GM12891 (cell line): ENCODE measurements around the gene ARHGAP45.

ENCODE experiments used
- POLR2A ChIP-seq: IDR thresholded peaks from 2 replicates; pipeline ENCODE4 v1.6.1; 2011; ENCODE audit warnings: low read depth, low read length, control low read depth
- TAF1 ChIP-seq: IDR thresholded peaks from 2 replicates; pipeline ENCODE4 v1.6.1; 2011; ENCODE audit warnings: low read depth, low read length, control low read depth

DNA sequence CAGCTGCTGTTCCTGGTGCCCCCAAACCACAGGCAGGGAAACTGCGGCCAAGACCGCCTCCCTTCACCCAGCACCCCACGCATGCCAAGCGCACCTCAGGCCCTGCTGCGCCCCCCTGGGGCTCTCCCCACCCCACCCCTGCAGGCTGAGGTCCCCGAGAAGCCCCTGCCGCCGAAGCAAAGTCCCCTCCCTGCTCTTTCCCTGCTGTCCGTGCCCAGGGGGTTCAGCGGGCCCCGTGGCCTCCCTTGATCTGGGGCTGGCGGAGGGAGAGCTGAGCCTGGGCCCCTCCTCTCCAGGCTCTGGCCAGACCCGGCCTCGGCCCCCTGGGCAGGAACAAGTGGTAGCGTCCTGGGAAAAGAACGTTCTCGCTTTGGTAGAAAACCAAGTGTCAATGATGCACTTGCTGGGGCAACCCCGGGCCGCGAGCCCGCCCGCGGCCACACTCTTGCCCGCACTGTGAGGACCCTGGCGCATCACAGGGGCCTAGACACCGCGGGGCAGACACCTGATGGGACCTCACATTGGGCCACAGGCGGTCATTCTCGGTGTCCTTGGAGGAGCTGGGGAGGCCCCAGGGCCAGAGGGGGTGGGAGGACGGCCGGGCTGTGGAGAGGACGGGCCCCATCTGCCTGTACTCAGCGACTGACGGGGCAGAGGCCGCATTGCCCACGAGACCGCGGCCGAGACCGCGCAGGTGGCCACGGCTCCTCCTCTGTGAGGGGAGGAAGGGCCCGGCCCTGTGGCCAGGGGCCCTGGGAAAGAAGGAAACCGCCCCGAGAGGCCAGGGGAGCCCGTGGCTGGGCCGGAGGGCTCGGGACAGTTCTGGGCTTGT lies 65.8 kb downstream of the ARHGAP45 start:
- TF ChIP-seq TAF1 (no peak), POLR2A (no peak)
